Measurements from ENCODE around the gene CFAP68.

DNA sequence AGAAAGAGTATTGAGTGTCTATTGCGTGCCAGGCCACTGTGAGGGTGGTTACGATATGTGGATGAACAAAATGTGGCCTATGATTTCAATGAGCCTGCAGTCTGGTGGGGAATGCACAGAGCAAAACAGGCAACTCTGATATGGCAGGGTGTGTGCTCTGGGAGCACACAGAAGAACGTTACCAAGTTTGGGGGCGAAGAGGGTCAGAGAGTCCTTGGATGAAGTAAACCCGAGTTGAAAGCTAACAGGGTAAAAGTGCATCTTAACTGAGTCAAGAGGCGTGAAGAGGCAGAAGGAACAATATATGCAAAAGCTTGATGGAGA lies 258 bp downstream of the CFAP68 start:
- TF ChIP-seq SUZ12 (IDR thresholded peaks at IDR 0.05; ENCODE audit: extremely low read depth, insufficient read depth, insufficient read length) (no peak), ZNF274 (IDR thresholded peaks at IDR 0.05; ENCODE audit: low read depth, low read length) (no peak), YY1 (IDR thresholded peaks at IDR 0.05; ENCODE audit: insufficient read depth, insufficient read length) (no peak)

Data from NT2/D1 (cell line).